Brain microvascular endothelial cell (primary cell): ENCODE measurements around the gene REM2.

Experiments
- DNase-seq: peaks from one replicate; pipeline ENCODE4 v3.0.0-alpha.2; 2020
- H3K27ac ChIP-seq: fragments of 250-450 bp; sonication (Bioruptor Pico); 2 replicates; pipeline ENCODE4 v1.5.1; 2020; ENCODE audit warnings: mild to moderate bottlenecking, moderate library complexity
- H3K27me3 ChIP-seq: fragments of 250-450 bp; sonication (Bioruptor Pico); replicated peaks from 2 replicates; pipeline ENCODE4 v1.5.1; 2020; ENCODE audit warnings: mild to moderate bottlenecking
- H3K36me3 ChIP-seq: fragments of 250-450 bp; sonication (Bioruptor Pico); replicated peaks from 2 replicates; pipeline ENCODE4 v1.5.1; 2020; ENCODE audit warnings: mild to moderate bottlenecking
- H3K4me3 ChIP-seq: 2 replicates; pipeline ENCODE4 v1.5.1; 2011; ENCODE audit warnings: low read depth, mild to moderate bottlenecking, control low read depth, low read length, moderate library complexity
- CTCF ChIP-seq: IDR thresholded peaks from 2 replicates; pipeline ENCODE4 v1.5.1; 2011; ENCODE audit warnings: low read depth, mild to moderate bottlenecking, moderate library complexity, low read length, control low read depth, inconsistent platforms; ENCODE audit errors: missing control alignments
- in situ Hi-C: cut with HindIII; loops from 2 replicates; pipeline ENCODE4 v1.10.0; 2017; ENCODE audit warnings: low sequenced_read_pairs, low pct_ligation_motif_present

REM2 gene

GRCh38 chr14:22884738-22885523 lies 1.9 kb downstream of the REM2 start:
- Histone ChIP-seq H3K27me3 (no peaks in the 10 kb centered on the region), H3K4me3 (no peak overlapping the region), H3K27ac (no peak overlapping the region), H3K36me3 (no peaks in the 10 kb centered on the region)
- in situ Hi-C loops = no loop called here
- TF ChIP-seq CTCF = no peak
- DNase-seq = no peak

- DNase-seq = no peak
- Histone ChIP-seq H3K36me3 (no peaks in the 10 kb centered on the region), H3K27me3 (no peaks in the 10 kb centered on the region), H3K4me3 (no peak overlapping the region), H3K27ac (no peak overlapping the region)
- no peak for TF ChIP-seq CTCF
- in situ Hi-C loops = no loop called here
Measured at GRCh38 chr14:22885975-22886374, 3.0 kb downstream of the REM2 start.

- Histone ChIP-seq H3K4me3 (peak overlapping the region; percentile 59), H3K27me3 (no peaks in the 10 kb centered on the region), H3K36me3 (no peaks in the 10 kb centered on the region), H3K27ac (peak overlapping the region; percentile 14)
- TF ChIP-seq CTCF = peak; percentile 42
- in situ Hi-C loops = no loop called here
- DNase-seq = peak; percentile 37
Measured at GRCh38 chr14:22886500-22887259, 3.7 kb downstream of the REM2 start.

- Histone ChIP-seq H3K36me3 (no peaks in the 10 kb centered on the region), H3K27me3 (no peaks in the 10 kb centered on the region), H3K4me3 (peak overlapping the region; percentile 59), H3K27ac (peak overlapping the region; percentile 14)
- DNase-seq = peak; percentile 62
- in situ Hi-C loops = no loop called here
- no peak for TF ChIP-seq CTCF
Measured at GRCh38 chr14:22887260-22887989, 4.4 kb downstream of the REM2 start.

GRCh38 chr14:22887990-22888378 lies 5.0 kb downstream of the REM2 start:
- in situ Hi-C loops = no loop called here
- no peak for DNase-seq
- Histone ChIP-seq H3K27me3 (no peaks in the 10 kb centered on the region), H3K36me3 (no peaks in the 10 kb centered on the region), H3K27ac (no peak overlapping the region), H3K4me3 (peak overlapping the region; percentile 59)
- TF ChIP-seq CTCF = no peak
